GM23248 (cell line): Measurements from ENCODE around the gene SERPINA12. TPM values are rescaled to one million over a fixed set of nuclear protein-coding genes. Genes with fewer than 3 reads are reported as not detected.

Experiments
- DNase-seq: peaks from one replicate; pipeline ENCODE4 v3.0.0-alpha.2; 2015
- H2AFZ ChIP-seq: fragments of 200-600 bp; sonication (generic); 2 replicates; pipeline ENCODE4 v1.6.1; 2016; ENCODE audit warnings: antibody characterized with exemption
- H3F3A ChIP-seq: fragments of 200-600 bp; sonication (generic); 2 replicates; pipeline ENCODE4 v1.6.1; 2016; ENCODE audit warnings: mild to moderate bottlenecking, antibody characterized with exemption, mixed run types; ENCODE audit not compliant: insufficient read depth
- H3K27ac ChIP-seq: fragments of 200-600 bp; sonication (generic); 2 replicates; pipeline ENCODE4 v1.5.1; 2016; ENCODE audit warnings: mild to moderate bottlenecking
- H3K27me3 ChIP-seq: fragments of 200-600 bp; sonication (generic); replicated peaks from 2 replicates; pipeline ENCODE4 v1.6.1; 2016; ENCODE audit warnings: mild to moderate bottlenecking; ENCODE audit not compliant: insufficient read depth
- H3K36me3 ChIP-seq: fragments of 200-600 bp; sonication (generic); 2 replicates; pipeline ENCODE4 v1.6.1; 2016; ENCODE audit warnings: low read depth, mild to moderate bottlenecking
- H3K4me1 ChIP-seq: fragments of 200-600 bp; sonication (generic); 2 replicates; pipeline ENCODE4 v1.6.1; 2016; ENCODE audit warnings: mild to moderate bottlenecking; ENCODE audit not compliant: insufficient read depth
- H3K4me2 ChIP-seq: fragments of 200-600 bp; sonication (generic); one replicate; pipeline ENCODE4 v1.6.1; 2016; ENCODE audit warnings: mild to moderate bottlenecking; ENCODE audit not compliant: unreplicated experiment
- H3K4me3 ChIP-seq: fragments of 200-600 bp; sonication (generic); 2 replicates; pipeline ENCODE4 v1.5.1; 2016; ENCODE audit warnings: mild to moderate bottlenecking
- H3K79me2 ChIP-seq: fragments of 200-600 bp; sonication (generic); 2 replicates; pipeline ENCODE4 v1.6.1; 2016; ENCODE audit warnings: mild to moderate bottlenecking; ENCODE audit not compliant: insufficient read depth
- H3K9ac ChIP-seq: fragments of 200-600 bp; sonication (generic); 2 replicates; pipeline ENCODE4 v1.6.1; 2016; ENCODE audit warnings: mild to moderate bottlenecking
- H3K9me2 ChIP-seq: fragments of 200-600 bp; sonication (generic); 2 replicates; pipeline ENCODE4 v1.6.1; 2016; ENCODE audit warnings: mixed run types, mild to moderate bottlenecking, moderate library complexity; ENCODE audit not compliant: insufficient read depth
- H3K9me3 ChIP-seq: fragments of 200-600 bp; sonication (generic); one replicate; pipeline ENCODE4 v1.6.1; 2017; ENCODE audit warnings: low read depth
- H4K20me1 ChIP-seq: fragments of 200-600 bp; sonication (generic); 2 replicates; pipeline ENCODE4 v1.6.0; 2016; ENCODE audit not compliant: insufficient read depth
- EZH2 ChIP-seq: fragments of 200-600 bp; sonication (generic); IDR thresholded peaks from 2 replicates; pipeline ENCODE4 v1.6.1; 2018; ENCODE audit warnings: antibody characterized with exemption, mild to moderate bottlenecking; ENCODE audit not compliant: insufficient read depth, poor library complexity, severe bottlenecking
- EZH2phosphoT487 ChIP-seq: fragments of 200-600 bp; sonication (generic); IDR thresholded peaks from 2 replicates; pipeline ENCODE4 v1.6.1; 2018; ENCODE audit warnings: antibody characterized with exemption, moderate library complexity, mild to moderate bottlenecking, low read depth; ENCODE audit not compliant: insufficient read depth
- WGBS, 2 experiments: methylation state at CpG; one replicate each; pipeline ENCODE4 v1.1.6; 2015 to 2017; ENCODE audit warnings: low lambda C conversion rate in 2 of 2, low coverage in 1 of 2; ENCODE audit errors: missing lambda C conversion rate in 2 of 2; 5-methylcytosine and 5-hydroxymethylcytosine counted together
- in situ Hi-C: fragments of 300-500 bp; cut with MboI; formaldehyde crosslinking; loops from 2 replicates; pipeline ENCODE4 v1.15.0; 2020
- polyA plus RNA-seq: library from polyadenylated mRNA; unstranded; fragments of >200 nt; fragmentation: Nextera tagmentation; extraction: Ambion mirVana; gene quantifications from 2 replicates; pipeline ENCODE4 v1.2.1, GENCODE V29; 2016
- total RNA-seq: library from RNA; depleted of rRNA; stranded (reverse); fragments of >200 nt; shearing (Covaris generic); gene quantifications from 2 replicates; pipeline ENCODE4 v1.2.3, GENCODE V29; 2014

The SERPINA12 gene
- total and polyA plus RNA-seq, 2 experiments from 2014 or later, result not detected

DNA sequence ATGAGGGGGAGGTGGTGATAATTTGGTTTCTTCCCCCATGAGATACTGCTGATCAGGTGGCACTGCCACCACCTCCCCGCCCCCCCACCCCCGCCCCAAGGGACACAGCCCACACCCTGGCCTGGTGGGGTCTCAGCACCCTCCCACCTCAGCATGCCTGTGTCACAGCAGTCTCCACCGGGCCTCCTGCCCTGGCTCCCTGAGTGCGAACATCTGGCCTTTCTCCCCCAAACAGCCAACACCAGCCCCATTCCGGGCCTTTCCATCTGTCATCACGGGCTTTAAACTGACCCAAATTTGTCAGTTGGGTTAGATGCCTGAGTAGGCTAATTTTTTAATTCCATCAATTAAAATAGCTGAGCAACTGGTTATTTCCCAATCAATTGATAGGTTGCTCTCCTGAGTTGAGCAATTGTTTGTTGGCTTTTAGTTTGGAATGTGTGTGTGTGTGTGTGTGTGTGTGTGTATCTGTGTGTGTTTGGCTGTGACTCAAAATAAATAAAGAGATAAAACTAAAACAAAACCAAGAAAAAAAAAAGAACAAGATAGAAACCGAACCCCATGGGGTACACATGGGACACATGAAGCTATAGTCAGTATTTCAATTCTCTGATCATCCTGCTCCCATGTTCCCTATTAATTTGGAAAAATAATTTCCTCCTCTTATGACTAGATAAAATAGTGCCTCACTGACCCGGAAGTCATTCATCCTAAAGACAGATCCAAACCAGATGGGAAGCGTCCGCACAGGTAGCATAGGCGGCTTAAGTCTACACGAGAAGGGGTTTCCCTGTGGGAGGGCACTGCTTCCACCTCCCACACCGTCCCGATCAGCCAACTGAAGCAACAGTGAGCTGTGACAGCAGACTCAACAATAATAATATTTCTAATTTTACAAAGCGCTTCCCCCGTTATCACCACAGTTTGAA lies 7.4 kb downstream of the SERPINA12 start:
- DNase-seq, result no peak
- Histone ChIP-seq H3K9me2 (no peaks in the 10 kb centered on the region), H3K36me3 (no peaks in the 10 kb centered on the region), H2AFZ (no peak overlapping the region), H3K4me1 (no peaks in the 10 kb centered on the region), H3F3A (no peaks in the 10 kb centered on the region), H3K4me2 (no peak overlapping the region), H3K9me3 (no peaks in the 10 kb centered on the region), H3K4me3 (no peak overlapping the region), H3K79me2 (no peaks in the 10 kb centered on the region), H3K27me3 (peaks cover 6% of the 10 kb centered on the region; the same call in 1 of the 2 replicates), H4K20me1 (no peaks in the 10 kb centered on the region), H3K9ac (no peak overlapping the region), H3K27ac (no peak overlapping the region)
- in situ Hi-C loops, result no loop called here
- 49 to 51% methylated on average over 16 of the region's 16 CpGs for WGBS, 2 experiments
- TF ChIP-seq EZH2phosphoT487, result no peak
- no peak for TF ChIP-seq EZH2

DNA sequence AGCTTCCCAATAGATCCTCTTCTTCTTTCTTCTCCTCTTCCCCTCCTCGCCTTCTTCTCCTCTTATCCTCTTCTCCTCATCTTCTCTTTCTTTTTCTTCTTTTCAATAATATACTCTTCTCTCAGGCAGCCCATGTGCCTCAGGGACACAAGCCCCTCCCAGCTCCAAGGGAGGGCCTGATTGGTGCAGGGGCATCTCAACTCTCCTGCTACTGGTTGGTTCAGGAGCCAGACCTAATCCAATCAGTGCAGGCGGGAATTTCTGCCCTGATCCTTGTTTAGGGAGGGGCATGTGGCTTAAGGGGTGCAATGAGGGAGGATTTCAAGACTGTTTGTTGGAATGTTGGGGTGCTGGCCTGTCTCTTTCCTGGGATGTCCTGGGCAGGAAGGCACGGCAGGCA lies 9.0 kb downstream of the SERPINA12 start:
- Histone ChIP-seq H3K4me2 (no peak overlapping the region), H3K27ac (no peak overlapping the region), H3F3A (no peaks in the 10 kb centered on the region), H3K79me2 (no peaks in the 10 kb centered on the region), H3K36me3 (no peaks in the 10 kb centered on the region), H4K20me1 (no peaks in the 10 kb centered on the region), H3K9me2 (no peaks in the 10 kb centered on the region), H3K9me3 (no peaks in the 10 kb centered on the region), H3K4me3 (no peak overlapping the region), H3K27me3 (peaks cover 6% of the 10 kb centered on the region; the same call in 1 of the 2 replicates), H3K9ac (no peak overlapping the region), H3K4me1 (no peaks in the 10 kb centered on the region), H2AFZ (no peak overlapping the region)
- in situ Hi-C loops, result no loop called here
- whole genome bisulfite sequencing, 2 experiments, result 69% methylated on average over 3 of the region's 3 CpGs
- DNase-seq, result no peak
- TF ChIP-seq EZH2phosphoT487 (no peak), EZH2 (no peak)

DNA sequence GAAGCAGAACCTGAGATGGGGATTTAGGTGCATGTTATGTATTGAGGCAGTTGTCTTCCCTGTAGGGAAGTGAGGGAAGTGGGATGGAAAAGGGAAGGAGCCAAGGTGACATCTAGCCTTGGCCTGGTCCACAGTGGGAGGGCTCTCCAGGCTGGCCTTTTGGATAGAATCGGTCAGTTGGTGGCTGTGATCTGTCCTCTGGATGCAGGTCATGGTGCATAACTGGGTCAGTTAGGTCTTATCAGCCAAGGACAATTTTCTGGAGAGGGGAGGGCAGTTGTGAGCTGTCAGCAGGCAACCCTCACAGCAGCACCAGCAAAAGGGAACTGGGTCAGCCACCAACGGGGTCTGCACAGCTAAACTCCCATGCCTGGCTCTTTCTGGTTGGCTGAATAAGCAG lies 9.6 kb downstream of the SERPINA12 start:
- TF ChIP-seq EZH2phosphoT487 (no peak), EZH2 (no peak)
- Histone ChIP-seq H3K4me1 (no peaks in the 10 kb centered on the region), H3K36me3 (no peaks in the 10 kb centered on the region), H3K9ac (no peak overlapping the region), H3K4me2 (no peak overlapping the region), H3K4me3 (no peak overlapping the region), H3K9me3 (no peaks in the 10 kb centered on the region), H3K27me3 (peaks cover 6% of the 10 kb centered on the region; the same call in 1 of the 2 replicates), H4K20me1 (no peaks in the 10 kb centered on the region), H3K79me2 (no peaks in the 10 kb centered on the region), H2AFZ (no peak overlapping the region), H3K27ac (no peak overlapping the region), H3F3A (no peaks in the 10 kb centered on the region), H3K9me2 (no peaks in the 10 kb centered on the region)
- in situ Hi-C loops, result no loop called here
- 29 to 40% methylated on average over 2 of the region's 2 CpGs for WGBS, 2 experiments
- DNase-seq, result no peak

DNA sequence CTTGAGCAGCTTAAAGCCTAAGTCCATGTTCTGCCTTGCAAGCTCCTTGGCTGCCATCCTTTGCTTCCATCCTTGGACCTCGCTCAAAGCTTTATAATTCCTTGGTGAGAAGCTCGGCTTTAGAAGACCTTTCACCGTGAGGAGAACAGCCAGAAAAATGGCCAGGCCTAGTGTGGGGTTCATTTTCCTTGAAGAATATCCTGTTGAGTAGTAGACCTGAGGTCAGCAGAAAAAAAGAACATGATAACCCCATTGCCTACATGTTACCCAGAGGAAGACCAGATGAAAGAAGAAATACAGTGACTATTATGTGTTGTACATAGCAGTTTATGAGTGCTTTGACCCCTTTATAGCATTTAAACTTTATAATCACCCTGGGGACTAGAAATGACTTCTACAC lies 11.1 kb downstream of the SERPINA12 start:
- 46 to 52% methylated on average over 3 of the region's 3 CpGs for WGBS, 2 experiments
- TF ChIP-seq EZH2 (no peak), EZH2phosphoT487 (no peak)
- H3F3A ChIP-seq, result no peaks in the 10 kb centered on the region
- no peaks in the 10 kb centered on the region for H3K79me2 ChIP-seq
- no peaks in the 10 kb centered on the region for H4K20me1 ChIP-seq
- no peaks in the 10 kb centered on the region for H3K9me3 ChIP-seq
- H3K36me3 ChIP-seq, result no peaks in the 10 kb centered on the region
- H3K9me2 ChIP-seq, result no peaks in the 10 kb centered on the region
- H3K27ac ChIP-seq, result no peak overlapping the region
- no peak overlapping the region for H2AFZ ChIP-seq
- no peaks in the 10 kb centered on the region for H3K4me1 ChIP-seq
- H3K4me3 ChIP-seq, result no peak overlapping the region
- no peak overlapping the region for H3K4me2 ChIP-seq
- DNase-seq, result no peak
- peaks cover 6% of the 10 kb centered on the region; the same call in 1 of the 2 replicates for H3K27me3 ChIP-seq
- in situ Hi-C loops, result no loop called here
- H3K9ac ChIP-seq, result no peak overlapping the region
